ENCODE results near the gene MINDY4. TPM values are rescaled to one million over a fixed set of nuclear protein-coding genes. Genes with fewer than 3 reads are reported as not detected.

MINDY4 gene
- total and polyA plus RNA-seq, 2 of the 8 experiments (the other 6 are each of a cell fraction or from before 2014, with no cell fraction given) = 1.3 to 3.6 TPM

GRCh38 chr7:30912986-30913811 lies 142.0 kb downstream of the MINDY4 start:
- no peaks in the 10 kb centered on the region for H3K79me2 ChIP-seq (ENCODE audit: control insufficient read depth in 1 of 2, insufficient read depth in 2 of 2, low read length in 2 of 2)

More at GRCh38 chr7:30912986-30913811, 142.0 kb downstream of the MINDY4 start:
- no peak overlapping the region for H3K4ac ChIP-seq (replicated peaks; ENCODE audit: insufficient read length, low read depth, low read length)
- H3K4me3 ChIP-seq (ENCODE audit: extremely low read depth in 1 of 4, insufficient read depth in 2 of 4, low read depth in 3 of 4, low read length in 4 of 4) = no peak overlapping the region
- no peak overlapping the region for H2AFZ ChIP-seq (ENCODE audit: low read length)
- H3K4me1 ChIP-seq (replicated peaks in 1 of 4; ENCODE audit: control insufficient read depth in 3 of 4, insufficient read depth in 4 of 4, low read length in 3 of 4) = peaks cover 0 to 13% (median 4%) of the 10 kb centered on the region in 4 experiments; a peak in 4 of 7 replicates
- H3K14ac ChIP-seq (ENCODE audit: insufficient read length) = no peak overlapping the region
- no peak overlapping the region for H3K56ac ChIP-seq (replicated peaks; ENCODE audit: insufficient read length, low read depth, low read length)
- DNase-seq (ENCODE audit: low read depth in 1 of 2, low spot score in 2 of 2) = no peak
- H3K23ac ChIP-seq (ENCODE audit: insufficient read length) = no peak overlapping the region
- no peak overlapping the region for H4K91ac ChIP-seq (replicated peaks; ENCODE audit: insufficient read length, low read length)
- H3K9me3 ChIP-seq (ENCODE audit: insufficient read depth in 2 of 2, low read depth in 1 of 2, low read length in 1 of 2) = no peaks in the 10 kb centered on the region
- no peak overlapping the region for H3K4me2 ChIP-seq (ENCODE audit: insufficient read depth in 1 of 2, low read depth in 2 of 2, low read length in 2 of 2)
- H4K20me1 ChIP-seq (replicated peaks in 1 of 2; ENCODE audit: control insufficient read depth in 1 of 2, insufficient read depth in 2 of 2, low read length in 2 of 2) = peaks cover 0 to 4% of the 10 kb centered on the region in 2 experiments
- CTCF ChIA-PET (ENCODE audit: partially characterized antibody) = interaction anchor here (0.5 to 2.8 kb wide), 10 partner anchors 10 to 516 kb away, joined by 3 to 16 read pairs (median 3); no protein-coding TSS in a partner anchor
- H3K27ac ChIP-seq (ENCODE audit: low read depth, low read length) = no peak overlapping the region
- no peak overlapping the region for H2BK12ac ChIP-seq (ENCODE audit: low read depth, low read length)
- H2BK5ac ChIP-seq (ENCODE audit: low read depth, low read length) = no peak overlapping the region
- H3K79me1 ChIP-seq (ENCODE audit: low read depth, low read length) = no peaks in the 10 kb centered on the region
- H2BK120ac ChIP-seq (replicated peaks; ENCODE audit: low read depth, low read length) = no peak overlapping the region
- H2BK20ac ChIP-seq (ENCODE audit: low read length) = no peak overlapping the region; the same call in 1 of the 2 replicates
- no peak for TF ChIP-seq YY1 (IDR thresholded peaks at IDR 0.05; ENCODE audit: low read depth, low read length)
- TF ChIP-seq USF2 (IDR thresholded peaks at IDR 0.05; ENCODE audit: low read length) = no peak
- TF ChIP-seq POU5F1 (IDR thresholded peaks at IDR 0.05; ENCODE audit: low read depth, low read length) = no peak
- TF ChIP-seq TAF1 (IDR thresholded peaks at IDR 0.05; ENCODE audit: low read depth, low read length) = no peak
- no peak for TF ChIP-seq EZH2 (IDR thresholded peaks at IDR 0.05; ENCODE audit: low read depth, low read length, severe bottlenecking)
- H4K5ac ChIP-seq (ENCODE audit: insufficient read length, low read depth, low read length) = no peak overlapping the region
- no peak overlapping the region for H3K9ac ChIP-seq (replicated peaks in 1 of 4; ENCODE audit: extremely low read depth in 1 of 4, low read depth in 3 of 4, low read length in 3 of 4)
- no peak overlapping the region for H2BK15ac ChIP-seq (ENCODE audit: low read length)
- H3K27me3 ChIP-seq (replicated peaks in 1 of 4; ENCODE audit: control insufficient read depth in 3 of 4, extremely low read depth in 1 of 4, insufficient read depth in 3 of 4, low read length in 3 of 4) = no peaks in the 10 kb centered on the region
- no peak overlapping the region; the same call in 1 of the 2 replicates for H3K18ac ChIP-seq (ENCODE audit: extremely low read depth, low read length)
- H3K23me2 ChIP-seq (ENCODE audit: low read depth, low read length) = no peaks in the 10 kb centered on the region; the same call in 1 of the 2 replicates
- 91% methylated on average over 14 of the region's 17 CpGs; no CpG with 5 or more reads in 1 of the 2 experiments for WGBS, 2 experiments (ENCODE audit: extremely low coverage in 1 of 2, insufficient coverage in 1 of 2, insufficient read length in 1 of 2, insufficient replicate concordance in 2 of 2, low coverage in 1 of 2, low lambda C conversion rate in 2 of 2, missing lambda C conversion rate in 1 of 2)
- H3K36me3 ChIP-seq (ENCODE audit: control insufficient read depth in 2 of 4, insufficient read depth in 4 of 4, low read length in 3 of 4) = no peaks in the 10 kb centered on the region
- H2AK5ac ChIP-seq (ENCODE audit: low read depth, low read length) = no peak overlapping the region
- no peak overlapping the region for H4K8ac ChIP-seq (ENCODE audit: extremely low read depth, insufficient read depth, low read length)
- POLR2A ChIA-PET (ENCODE audit: partially characterized antibody) = no interaction called here
- no peak for FAIRE-seq

Measured in H1 (cell line).